Astrocyte of the cerebellum (primary cell): ENCODE results near the gene PPIE.
A peak's percentile ranks its signal among the peaks of the same experiment; 100 is the strongest.

Experiments used
- DNase-seq: peaks from one replicate; pipeline ENCODE4 v3.0.0-alpha.2; 2011; ENCODE audit warnings: low read depth
- H3K4me3 ChIP-seq: 2 replicates; pipeline ENCODE4 v1.5.1; 2011; ENCODE audit warnings: mild to moderate bottlenecking, low read depth, low read length, moderate library complexity
- in situ Hi-C: cut with HindIII; loops from 2 replicates; pipeline ENCODE4 v1.10.0; 2017; ENCODE audit warnings: low sequenced_read_pairs
- TF ChIP-seq, protein P1 (sequence below): IDR thresholded peaks from 2 replicates; pipeline ENCODE4 v1.5.1; 2012; ENCODE audit warnings: low read length, low read depth, moderate library complexity, mild to moderate bottlenecking; ENCODE audit errors: missing control alignments

PPIE gene

DNA sequence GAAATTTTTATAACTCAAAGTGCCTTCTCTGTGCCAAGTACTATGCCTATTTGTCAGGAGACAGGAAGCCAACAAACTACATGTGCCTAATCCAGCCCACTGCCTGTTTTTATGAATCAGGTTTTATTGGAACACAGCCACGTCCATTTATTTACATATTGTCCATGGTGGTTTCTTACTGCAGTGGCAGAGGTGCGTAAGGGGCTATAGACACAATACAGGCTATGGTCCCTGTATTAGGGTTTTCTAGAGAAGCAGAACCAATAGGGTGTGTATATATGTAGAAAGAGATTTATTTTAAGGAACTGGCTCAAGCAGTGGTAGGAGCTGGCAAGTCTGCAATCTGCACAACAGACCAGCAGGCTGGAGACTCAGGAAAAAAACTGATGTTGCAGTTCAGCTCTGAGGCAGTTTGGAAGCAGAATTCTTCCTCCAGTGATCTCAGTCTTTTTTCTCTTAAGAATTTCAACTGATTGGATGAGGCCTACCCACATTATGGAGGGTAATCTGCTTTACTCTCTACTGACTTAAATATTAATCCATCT lies 15.4 kb downstream of the PPIE start:
- peak; percentile 13 for DNase-seq
- TF ChIP-seq, protein P1, sequence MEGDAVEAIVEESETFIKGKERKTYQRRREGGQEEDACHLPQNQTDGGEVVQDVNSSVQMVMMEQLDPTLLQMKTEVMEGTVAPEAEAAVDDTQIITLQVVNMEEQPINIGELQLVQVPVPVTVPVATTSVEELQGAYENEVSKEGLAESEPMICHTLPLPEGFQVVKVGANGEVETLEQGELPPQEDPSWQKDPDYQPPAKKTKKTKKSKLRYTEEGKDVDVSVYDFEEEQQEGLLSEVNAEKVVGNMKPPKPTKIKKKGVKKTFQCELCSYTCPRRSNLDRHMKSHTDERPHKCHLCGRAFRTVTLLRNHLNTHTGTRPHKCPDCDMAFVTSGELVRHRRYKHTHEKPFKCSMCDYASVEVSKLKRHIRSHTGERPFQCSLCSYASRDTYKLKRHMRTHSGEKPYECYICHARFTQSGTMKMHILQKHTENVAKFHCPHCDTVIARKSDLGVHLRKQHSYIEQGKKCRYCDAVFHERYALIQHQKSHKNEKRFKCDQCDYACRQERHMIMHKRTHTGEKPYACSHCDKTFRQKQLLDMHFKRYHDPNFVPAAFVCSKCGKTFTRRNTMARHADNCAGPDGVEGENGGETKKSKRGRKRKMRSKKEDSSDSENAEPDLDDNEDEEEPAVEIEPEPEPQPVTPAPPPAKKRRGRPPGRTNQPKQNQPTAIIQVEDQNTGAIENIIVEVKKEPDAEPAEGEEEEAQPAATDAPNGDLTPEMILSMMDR = no peak
- no peak overlapping the region for H3K4me3 ChIP-seq
- in situ Hi-C loops = no loop called here

DNA sequence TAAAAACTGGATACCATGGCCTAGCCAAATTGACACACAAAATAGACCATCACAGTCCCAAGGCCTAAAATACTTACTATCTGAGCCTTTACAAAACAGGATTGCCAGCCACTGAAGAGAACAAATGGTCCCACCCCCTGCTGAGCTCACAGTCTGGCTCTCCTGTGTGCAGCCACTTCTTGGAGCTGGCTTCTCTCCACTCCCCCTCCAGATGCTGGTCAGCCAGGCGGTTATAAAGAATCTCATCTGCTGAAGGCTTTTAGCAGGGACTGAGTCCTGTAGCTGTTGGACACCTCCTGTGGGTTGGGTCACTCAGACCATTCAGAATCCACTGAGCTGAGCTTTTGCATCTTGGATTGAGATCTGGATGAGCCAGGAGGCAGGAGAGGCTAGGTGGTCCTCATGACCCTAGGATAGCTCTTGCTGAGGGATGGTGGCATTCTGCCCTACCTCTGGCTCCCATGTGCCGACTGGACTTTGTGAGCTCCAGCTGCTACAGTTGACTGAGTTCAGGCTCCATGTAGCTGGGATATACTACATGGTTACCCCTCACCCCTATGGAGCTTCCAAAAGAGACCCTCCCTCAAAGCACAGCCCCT lies 16.3 kb downstream of the PPIE start:
- in situ Hi-C loops = no loop called here
- no peak overlapping the region for H3K4me3 ChIP-seq
- DNase-seq = no peak
- TF ChIP-seq, protein P1 = no peak

DNA sequence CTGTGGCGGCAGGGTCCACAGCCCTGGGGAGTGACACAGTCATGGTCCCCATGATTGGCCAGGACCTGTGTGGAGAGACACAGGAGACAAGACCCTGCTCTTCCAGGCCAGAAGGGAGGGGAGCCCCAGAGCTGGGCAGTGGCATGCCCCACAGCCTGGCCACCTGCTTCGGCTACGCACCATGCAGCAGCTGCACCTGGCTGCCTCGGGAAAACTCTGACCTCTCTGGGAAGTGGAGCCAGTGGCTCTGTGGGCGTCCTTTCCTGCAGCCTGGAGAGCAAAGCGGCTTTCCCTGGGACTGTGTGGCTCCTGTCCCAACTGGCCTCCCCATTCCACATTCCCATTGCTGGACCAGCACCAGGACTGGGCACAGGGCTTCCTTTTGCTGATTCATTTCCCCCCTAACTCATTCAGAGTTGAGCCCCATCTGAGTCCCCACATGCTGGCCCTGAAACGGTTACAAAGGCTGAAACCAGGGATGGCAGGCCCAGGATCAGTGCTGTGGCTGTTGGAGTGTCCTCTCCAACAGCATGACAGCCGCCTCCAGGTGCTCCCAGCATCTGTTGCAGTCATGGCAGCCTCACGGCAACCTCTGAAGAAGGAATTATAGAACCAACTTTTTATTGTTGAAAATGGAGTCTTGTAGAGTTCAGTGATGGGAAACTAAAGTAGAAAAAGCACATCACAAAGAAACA lies 17.4 kb downstream of the PPIE start:
- no peak for DNase-seq

DNA sequence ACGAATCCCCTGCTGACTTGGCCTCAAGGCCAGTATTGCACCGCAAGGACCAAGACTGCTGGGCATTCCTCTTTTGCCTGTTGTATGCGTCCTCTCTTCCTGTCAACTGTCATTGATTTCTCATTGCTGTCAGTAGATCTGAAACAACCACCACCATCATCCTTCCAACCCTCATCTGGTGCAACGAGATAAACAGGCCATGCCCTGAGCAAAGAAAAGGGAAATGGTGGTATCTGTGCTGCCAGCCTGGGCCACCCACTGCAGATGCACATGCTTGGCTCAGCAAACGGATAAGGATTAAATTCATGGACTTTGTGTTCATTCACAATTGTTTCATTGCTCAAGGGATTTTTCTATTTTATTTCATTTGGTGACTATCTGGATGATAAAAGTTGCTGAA lies 18.8 kb downstream of the PPIE start:
- H3K4me3 ChIP-seq = no peak overlapping the region
- TF ChIP-seq, protein P1 = no peak
- DNase-seq = no peak
- in situ Hi-C loops = no loop called here

More for the DNA sequence above, 17.4 kb downstream of the PPIE start:
- no peak overlapping the region for H3K4me3 ChIP-seq
- TF ChIP-seq, protein P1 = no peak
- in situ Hi-C loops = no loop called here

DNA sequence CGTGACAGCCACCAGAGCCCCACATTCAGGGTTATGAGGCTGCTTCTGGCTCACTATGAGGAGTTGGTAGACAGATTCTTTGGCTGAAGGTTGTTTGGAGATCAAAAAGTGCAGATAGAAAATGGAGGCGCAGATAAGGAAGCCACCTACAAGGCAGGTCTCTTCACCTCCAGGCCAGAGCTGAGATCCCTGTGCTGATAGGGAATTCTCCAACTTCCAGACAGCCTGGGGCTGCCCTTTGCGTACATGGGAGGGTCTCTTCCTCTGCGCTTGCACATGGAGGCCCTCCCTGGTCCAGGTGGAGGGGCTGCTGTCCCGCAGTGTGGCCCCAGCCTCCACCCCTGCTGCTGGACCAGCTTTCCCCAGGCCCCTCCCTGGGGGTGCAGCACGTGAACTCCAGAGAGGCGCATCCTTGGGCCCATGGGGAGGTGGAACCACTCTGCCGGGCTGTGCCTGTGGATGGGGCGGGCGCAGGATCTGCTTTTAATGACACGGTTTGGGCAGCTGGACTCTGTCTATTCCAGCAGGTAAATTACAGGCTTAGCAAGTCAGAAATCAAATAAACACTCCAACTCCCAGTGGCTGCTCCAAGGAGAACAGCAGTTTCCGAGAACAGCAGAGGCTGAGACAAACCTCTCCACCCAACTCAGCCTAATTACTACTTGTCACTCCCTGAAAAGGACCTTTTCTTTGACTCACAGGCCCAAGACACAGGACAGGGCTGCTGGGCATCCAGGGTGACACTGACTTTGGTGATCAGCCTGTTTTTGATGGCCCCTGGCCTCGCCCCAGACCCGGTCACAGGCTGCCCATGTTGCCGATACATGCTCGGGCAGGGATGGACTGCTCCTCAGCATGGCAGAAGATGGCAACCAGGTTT lies 20.1 kb downstream of the PPIE start:
- no peak for DNase-seq
- in situ Hi-C loops = no loop called here
- H3K4me3 ChIP-seq = no peak overlapping the region
- TF ChIP-seq, protein P1 = no peak

DNA sequence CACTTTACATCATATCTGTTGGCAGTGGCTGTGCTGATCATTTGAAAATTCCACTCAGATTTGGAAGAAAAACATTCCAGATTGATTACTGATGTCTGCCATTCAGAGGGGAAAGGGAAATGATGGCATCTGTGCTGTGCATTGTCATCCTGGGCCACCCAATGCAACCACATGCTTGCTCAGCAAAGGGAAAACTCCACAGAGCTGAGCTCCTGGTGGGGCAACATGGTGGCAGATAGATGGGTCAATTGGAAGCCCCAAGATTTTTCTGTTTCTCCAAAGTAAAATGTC lies 20.7 kb downstream of the PPIE start:
- TF ChIP-seq, protein P1 = no peak
- DNase-seq = no peak
- in situ Hi-C loops = no loop called here
- H3K4me3 ChIP-seq = no peak overlapping the region
